ENCODE results near the gene CCDC39. TPM values are rescaled to one million over a fixed set of nuclear protein-coding genes. Genes with fewer than 3 reads are reported as not detected.
A peak's percentile ranks its signal among the peaks of the same experiment; 100 is the strongest.

CCDC39 gene
- total RNA-seq, 1 donor from 2014 or later: 0.24 TPM

GRCh38 chr3:180575571-180575970 is 103.7 kb downstream of the CCDC39 start:
- Mint-ChIP-seq H3K27me3 (ENCODE audit: insufficient read depth, low read depth) (no peaks in the 10 kb centered on the region), H3K4me1 (no peaks in the 10 kb centered on the region), H3K9me3 (no peaks in the 10 kb centered on the region), H3K4me3 (no peak overlapping the region), H3K27ac (no peak overlapping the region), H3K36me3 (no peaks in the 10 kb centered on the region)
- DNase-seq (ENCODE audit: low spot score): no peak
- peaks cover 24% of the 10 kb centered on the region for H3K4me1 ChIP-seq
- H3K27me3 ChIP-seq: no peaks in the 10 kb centered on the region
- H4K20me1 ChIP-seq (ENCODE audit: low read depth): no peaks in the 10 kb centered on the region
- peaks cover 8% of the 10 kb centered on the region for H3F3A ChIP-seq (ENCODE audit: low read depth)
- no peak overlapping the region for H3K4me2 ChIP-seq
- H3K4me3 ChIP-seq: no peak overlapping the region
- TF ChIP-seq EZH2 (IDR thresholded peaks at IDR 0.05): no peak
- TF ChIP-seq EZH2phosphoT487 (IDR thresholded peaks at IDR 0.05): no peak
- no peaks in the 10 kb centered on the region for H3K36me3 ChIP-seq
- no peak overlapping the region for H2AFZ ChIP-seq (replicated peaks)
- H3K9ac ChIP-seq: no peak overlapping the region
- H3K27ac ChIP-seq: no peak overlapping the region
- H3K79me2 ChIP-seq (ENCODE audit: low read depth): no peaks in the 10 kb centered on the region
- no peaks in the 10 kb centered on the region for H3K9me3 ChIP-seq (ENCODE audit: low read depth)

GRCh38 chr3:180571831-180572598 is 107.3 kb downstream of the CCDC39 start:
- H2AFZ ChIP-seq (replicated peaks): peak overlapping the region; percentile 14
- TF ChIP-seq CTCF (IDR thresholded peaks at IDR 0.05): no peak
- no peak for TF ChIP-seq EZH2phosphoT487 (IDR thresholded peaks at IDR 0.05)
- TF ChIP-seq EZH2 (IDR thresholded peaks at IDR 0.05): no peak
- H3K4me1 Mint-ChIP-seq: no peaks in the 10 kb centered on the region

GRCh38 chr3:180570238-180570637 is 109.1 kb downstream of the CCDC39 start:
- Histone ChIP-seq H3K9ac (no peak overlapping the region), H2AFZ (replicated peaks) (no peak overlapping the region), H3K36me3 (no peaks in the 10 kb centered on the region), H3K27ac (no peak overlapping the region), H3K79me2 (ENCODE audit: low read depth) (no peaks in the 10 kb centered on the region), H3K27me3 (no peaks in the 10 kb centered on the region), H4K20me1 (ENCODE audit: low read depth) (no peaks in the 10 kb centered on the region), H3K4me3 (no peak overlapping the region), H3K4me1 (peaks cover 19% of the 10 kb centered on the region), H3F3A (ENCODE audit: low read depth) (peaks cover 8% of the 10 kb centered on the region), H3K9me3 (ENCODE audit: low read depth) (no peaks in the 10 kb centered on the region), H3K4me2 (no peak overlapping the region)
- no peak overlapping the region for H3K4me3 Mint-ChIP-seq
- no peaks in the 10 kb centered on the region for H3K9me3 Mint-ChIP-seq
- H3K27me3 Mint-ChIP-seq (ENCODE audit: insufficient read depth, low read depth): no peaks in the 10 kb centered on the region
- H3K27ac Mint-ChIP-seq: no peak overlapping the region
- TF ChIP-seq EZH2phosphoT487 (IDR thresholded peaks at IDR 0.05) (no peak), CTCF (IDR thresholded peaks at IDR 0.05) (no peak), EZH2 (IDR thresholded peaks at IDR 0.05) (no peak)
- no peaks in the 10 kb centered on the region for H3K4me1 Mint-ChIP-seq
- DNase-seq (ENCODE audit: low spot score): no peak
- H3K36me3 Mint-ChIP-seq: no peaks in the 10 kb centered on the region

More at GRCh38 chr3:180571831-180572598, 107.3 kb downstream of the CCDC39 start:
- no peaks in the 10 kb centered on the region for H3K27me3 Mint-ChIP-seq (ENCODE audit: insufficient read depth, low read depth)
- no peak overlapping the region for H3K27ac Mint-ChIP-seq
- no peak for DNase-seq (ENCODE audit: low spot score)
- no peak overlapping the region for H3K4me3 Mint-ChIP-seq
- no peaks in the 10 kb centered on the region for H3K36me3 Mint-ChIP-seq
- H3K4me2 ChIP-seq: peak overlapping the region; percentile 11
- H3F3A ChIP-seq (ENCODE audit: low read depth): peaks cover 8% of the 10 kb centered on the region
- peaks cover 24% of the 10 kb centered on the region for H3K4me1 ChIP-seq
- no peak overlapping the region for H3K9ac ChIP-seq
- H3K79me2 ChIP-seq (ENCODE audit: low read depth): no peaks in the 10 kb centered on the region
- no peaks in the 10 kb centered on the region for H4K20me1 ChIP-seq (ENCODE audit: low read depth)
- H3K27me3 ChIP-seq: no peaks in the 10 kb centered on the region
- peak overlapping the region; percentile 22 for H3K27ac ChIP-seq
- H3K9me3 ChIP-seq (ENCODE audit: low read depth): no peaks in the 10 kb centered on the region
- H3K36me3 ChIP-seq: no peaks in the 10 kb centered on the region
- H3K9me3 Mint-ChIP-seq: no peaks in the 10 kb centered on the region
- no peak overlapping the region for H3K4me3 ChIP-seq

- Histone ChIP-seq H3K4me1 (no peaks in the 10 kb centered on the region), H3K36me3 (no peaks in the 10 kb centered on the region), H3K79me2 (ENCODE audit: low read depth) (no peaks in the 10 kb centered on the region), H3K9me3 (ENCODE audit: low read depth) (no peaks in the 10 kb centered on the region), H3K4me2 (no peak overlapping the region), H3F3A (ENCODE audit: low read depth) (no peaks in the 10 kb centered on the region), H3K27ac (no peak overlapping the region), H3K27me3 (no peaks in the 10 kb centered on the region), H4K20me1 (ENCODE audit: low read depth) (no peaks in the 10 kb centered on the region), H2AFZ (replicated peaks) (no peak overlapping the region), H3K4me3 (no peak overlapping the region), H3K9ac (no peak overlapping the region)
- no peaks in the 10 kb centered on the region for H3K4me1 Mint-ChIP-seq
- H3K9me3 Mint-ChIP-seq: peaks cover 8% of the 10 kb centered on the region
- no peak for DNase-seq (ENCODE audit: low spot score)
- no peak for TF ChIP-seq EZH2 (IDR thresholded peaks at IDR 0.05)
- TF ChIP-seq CTCF (IDR thresholded peaks at IDR 0.05): no peak
- no peak for TF ChIP-seq EZH2phosphoT487 (IDR thresholded peaks at IDR 0.05)
- no peak overlapping the region for H3K4me3 Mint-ChIP-seq
- no peak overlapping the region for H3K27ac Mint-ChIP-seq
- H3K27me3 Mint-ChIP-seq (ENCODE audit: insufficient read depth, low read depth): peaks cover 2% of the 10 kb centered on the region
- H3K36me3 Mint-ChIP-seq: no peaks in the 10 kb centered on the region
These were observed 114.6 kb downstream of the CCDC39 start for GRCh38 chr3:180564676-180565075.

Data from neural progenitor cell (in vitro differentiated cells).